Loucy (cell line): ENCODE results near the gene ADGRG7.

ENCODE experiments used
- H2AFZ ChIP-seq: fragments of 200-600 bp; sonication (generic); 2 replicates; pipeline ENCODE4 v1.6.0; 2016; ENCODE audit warnings: antibody characterized with exemption, mild to moderate bottlenecking, low read length, moderate library complexity
- H3F3A ChIP-seq: fragments of 200-600 bp; 2 replicates; pipeline ENCODE4 v1.6.0; 2016; ENCODE audit warnings: antibody characterized with exemption, low read depth, mild to moderate bottlenecking
- H3K27me3 ChIP-seq: fragments of 200-600 bp; sonication (generic); 2 replicates; pipeline ENCODE4 v1.6.1; 2014; ENCODE audit warnings: low read length, mild to moderate bottlenecking; ENCODE audit not compliant: insufficient read depth, poor library complexity, severe bottlenecking
- H3K36me3 ChIP-seq: fragments of 200-600 bp; sonication (generic); 2 replicates; pipeline ENCODE4 v1.6.1; 2016; ENCODE audit warnings: low read length; ENCODE audit not compliant: insufficient read depth
- H3K4me1 ChIP-seq: fragments of 200-600 bp; sonication (generic); 2 replicates; pipeline ENCODE4 v1.5.1; 2014; ENCODE audit warnings: low read length, mild to moderate bottlenecking; ENCODE audit not compliant: insufficient read depth, poor library complexity, severe bottlenecking
- H3K4me2 ChIP-seq: fragments of 200-600 bp; sonication (generic); 2 replicates; pipeline ENCODE4 v1.6.0; 2014; ENCODE audit warnings: antibody characterized with exemption, low read length, low read depth, mild to moderate bottlenecking; ENCODE audit not compliant: poor library complexity, severe bottlenecking
- H3K4me3 ChIP-seq: fragments of 200-600 bp; sonication (generic); 2 replicates; pipeline ENCODE4 v1.5.1; 2014; ENCODE audit warnings: low read length, mild to moderate bottlenecking, mixed read lengths; ENCODE audit not compliant: poor library complexity, severe bottlenecking
- H3K79me2 ChIP-seq: fragments of 200-600 bp; sonication (generic); 2 replicates; pipeline ENCODE4 v1.6.1; 2014; ENCODE audit warnings: low read length; ENCODE audit not compliant: insufficient read depth
- H3K9ac ChIP-seq: fragments of 200-600 bp; sonication (generic); 2 replicates; pipeline ENCODE4 v1.6.0; 2014; ENCODE audit warnings: mild to moderate bottlenecking, low read depth, low read length, moderate library complexity; ENCODE audit not compliant: poor library complexity, severe bottlenecking
- H3K9me2 ChIP-seq: fragments of 200-600 bp; sonication (generic); replicated peaks from 2 replicates; pipeline ENCODE4 v1.6.1; 2016; ENCODE audit warnings: low read depth, low read length, mixed read lengths
- H3K9me3 ChIP-seq: fragments of 200-600 bp; sonication (generic); 2 replicates; pipeline ENCODE4 v1.6.1; 2014; ENCODE audit warnings: mild to moderate bottlenecking, antibody characterized with exemption, low read length, low read depth; ENCODE audit not compliant: insufficient read depth
- H4K20me1 ChIP-seq: fragments of 200-600 bp; sonication (generic); 2 replicates; pipeline ENCODE4 v1.6.0; 2014; ENCODE audit warnings: antibody characterized with exemption, low read length, mild to moderate bottlenecking; ENCODE audit not compliant: insufficient read depth, poor library complexity, severe bottlenecking
- CTCF ChIP-seq: fragments of 200-600 bp; sonication (generic); conservative IDR thresholded peaks from 2 replicates; pipeline ENCODE4 v1.5.1; 2014; ENCODE audit warnings: mild to moderate bottlenecking, antibody characterized with exemption, low read length
- EZH2phosphoT487 ChIP-seq: fragments of 200-600 bp; IDR thresholded peaks from 2 replicates; pipeline ENCODE4 v1.6.1; 2018; ENCODE audit warnings: antibody characterized with exemption, mild to moderate bottlenecking, moderate library complexity, borderline replicate concordance

The ADGRG7 gene

GRCh38 chr3:100717063-100717462 is 107.7 kb downstream of the ADGRG7 start:
- Histone ChIP-seq H3K4me1 (peaks cover 63% of the 10 kb centered on the region), H3K9me3 (no peaks in the 10 kb centered on the region; the same call in 1 of the 2 replicates), H3K4me3 (peak overlapping the region; percentile 91), H3K4me2 (peak overlapping the region; percentile 91), H3K9ac (peak overlapping the region; percentile 26), H3K79me2 (peaks cover 96% of the 10 kb centered on the region), H3K27me3 (no peaks in the 10 kb centered on the region), H3K9me2 (no peaks in the 10 kb centered on the region), H3F3A (no peaks in the 10 kb centered on the region), H3K36me3 (peaks cover 44% of the 10 kb centered on the region), H4K20me1 (peaks cover 89% of the 10 kb centered on the region), H2AFZ (no peak overlapping the region)
- TF ChIP-seq EZH2phosphoT487 (no peak), CTCF (no peak)

- no peak overlapping the region for H3K9ac ChIP-seq
- peaks cover 81% of the 10 kb centered on the region for H4K20me1 ChIP-seq
- H3K36me3 ChIP-seq: peaks cover 52% of the 10 kb centered on the region
- TF ChIP-seq CTCF (no peak), EZH2phosphoT487 (no peak)
- H3F3A ChIP-seq: no peaks in the 10 kb centered on the region
- no peaks in the 10 kb centered on the region for H3K9me2 ChIP-seq
- H2AFZ ChIP-seq: no peak overlapping the region
- H3K4me2 ChIP-seq: peak overlapping the region; percentile 91
- H3K9me3 ChIP-seq: no peaks in the 10 kb centered on the region; the same call in 1 of the 2 replicates
- H3K27me3 ChIP-seq: no peaks in the 10 kb centered on the region
- peak overlapping the region; percentile 91 for H3K4me3 ChIP-seq
- peaks cover 92% of the 10 kb centered on the region for H3K79me2 ChIP-seq
- peaks cover 55% of the 10 kb centered on the region for H3K4me1 ChIP-seq
These were observed 108.5 kb downstream of the ADGRG7 start for GRCh38 chr3:100717637-100718487.

GRCh38 chr3:100719136-100719535 is 109.7 kb downstream of the ADGRG7 start:
- Histone ChIP-seq H3K9ac (no peak overlapping the region), H3K9me3 (no peaks in the 10 kb centered on the region; the same call in 1 of the 2 replicates), H2AFZ (no peak overlapping the region), H3F3A (no peaks in the 10 kb centered on the region), H3K9me2 (no peaks in the 10 kb centered on the region), H3K4me3 (peak overlapping the region; percentile 32), H3K36me3 (peaks cover 65% of the 10 kb centered on the region), H3K79me2 (peaks cover 81% of the 10 kb centered on the region), H3K4me1 (peaks cover 47% of the 10 kb centered on the region), H3K27me3 (no peaks in the 10 kb centered on the region), H4K20me1 (peaks cover 69% of the 10 kb centered on the region), H3K4me2 (peak overlapping the region; percentile 59)
- TF ChIP-seq EZH2phosphoT487 (no peak), CTCF (no peak)
